ENCODE measurements around the gene LARP4. TPM values are rescaled to one million over a fixed set of nuclear protein-coding genes. Genes with fewer than 3 reads are reported as not detected.

Gene LARP4
- total RNA-seq, 2 experiments from 2014 or later: 44.7 to 44.9 TPM

Other genes with a start within 250 kb of the LARP4 start
- gene CERS5, start 233.5 kb upstream of the LARP4 start, total RNA-seq: 10 to 100 TPM; 32.6 to 33.6 TPM
- gene LIMA1, start 117.4 kb upstream of the LARP4 start, total RNA-seq: 10 to 100 TPM; 15.9 to 16.5 TPM
- gene FAM186A, start 4.3 kb upstream of the LARP4 start, total RNA-seq: not detected
- gene DIP2B, start 104.1 kb downstream of the LARP4 start, total RNA-seq: 10 to 100 TPM; 27.8 to 28.2 TPM

Data from activated naive CD4-positive, alpha-beta T cell treated with anti-CD3 and anti-CD28 coated beads for 36 hours (primary cell).